Small intestine (tissue), 4 donors: ENCODE results near the gene EIF3B. TPM values are rescaled to one million over a fixed set of nuclear protein-coding genes. Genes with fewer than 3 reads are reported as not detected.

Experiments used
- polyA plus RNA-seq, 4 donors: library from polyadenylated mRNA; stranded (reverse) in 3 of 4; unstranded in 1 of 4; fragments of 200-250 nt in 3 of 4; fragments of 120-200 nt in 1 of 4; gene quantifications; one replicate each; pipeline versions ENCODE4 v1.2.1 to v1.2.3, GENCODE V29; 2013
- donor health status: healthy with polysubstance abuse.
- donor health status: Bipolar disorder and iron deficiency.
- donor health status: healthy.

The EIF3B gene
- polyA plus RNA-seq, 4 donors = 53.9 to 114 (median 80.7) TPM

Other genes with a start within 250 kb of the EIF3B start
- gene MAD1L1, start 121.9 kb upstream of the EIF3B start, polyA plus RNA-seq = 10 to 100 TPM; 12.3 to 21.7 (median 18.1) TPM
- gene MRM2, start 112.6 kb upstream of the EIF3B start, polyA plus RNA-seq = 10 to 100 TPM; 13.5 to 27.8 (median 20.4) TPM
- gene NUDT1, start 112.6 kb upstream of the EIF3B start, polyA plus RNA-seq = 10 to 100 TPM; 22.1 to 39.6 (median 22.4) TPM
- gene SNX8, start 40.4 kb upstream of the EIF3B start, polyA plus RNA-seq = 10 to 100 TPM; 17.5 to 39.7 (median 19.2) TPM
- gene CHST12, start 48.8 kb downstream of the EIF3B start, polyA plus RNA-seq = 10 to 100 TPM in 2 of 4 donors, 1 to 10 TPM in 2; 1.8 to 10.9 (median 6.8) TPM
- not detected for gene GRIFIN, start 121.6 kb downstream of the EIF3B start, polyA plus RNA-seq
- 10 to 100 TPM; 10.5 to 39.3 (median 17.5) TPM for gene LFNG, start 164.9 kb downstream of the EIF3B start, polyA plus RNA-seq
- 10 to 100 TPM; 25.1 to 40.3 (median 28.2) TPM for gene BRAT1, start 200.7 kb downstream of the EIF3B start, polyA plus RNA-seq
- 10 to 100 TPM; 10.4 to 20.8 (median 15.5) TPM for gene IQCE, start 204.2 kb downstream of the EIF3B start, polyA plus RNA-seq